ENCODE measurements around the gene PAQR4.

Gene PAQR4

GRCh38 chr16:2980227-2981176, 11.4 kb downstream of the PAQR4 start, which contains the start of gene PKMYT1 (continued):
- TF ChIP-seq SP3 (tag by site-specific recombination; IDR thresholded peaks at IDR 0.05) (peak; percentile 52), ZNF624 (tag by site-specific recombination; IDR thresholded peaks at IDR 0.05) (no peak), ZNF785 (tag by site-specific recombination; IDR thresholded peaks at IDR 0.05) (0 out of 2 replicates have a peak, but pooled peaks have one; percentile 2), ZBTB20 (tag by site-specific recombination; IDR thresholded peaks at IDR 0.05) (peak; percentile 18; the same call in 1 of the 2 replicates), ZNF529 (tag by site-specific recombination; IDR thresholded peaks at IDR 0.05; ENCODE audit: insufficient replicate concordance) (no peak), PATZ1 (tag by site-specific recombination; IDR thresholded peaks at IDR 0.05) (peak; percentile 75), ZNF571 (tag by site-specific recombination; IDR thresholded peaks at IDR 0.05) (no peak), ZNF239 (tag by site-specific recombination; IDR thresholded peaks at IDR 0.05) (no peak), ZNF654 (tag by site-specific recombination; IDR thresholded peaks at IDR 0.05; ENCODE audit: low read depth) (no peak), TCF7L2 (IDR thresholded peaks at IDR 0.05; ENCODE audit: borderline replicate concordance, low read depth, low read length) (no peak), ZSCAN16 (tag by site-specific recombination; IDR thresholded peaks at IDR 0.05) (no peak), ZNF362 (tag by site-specific recombination; IDR thresholded peaks at IDR 0.05) (peak; percentile 62), ZNF629 (tag by site-specific recombination; IDR thresholded peaks at IDR 0.05) (peak; percentile 36; the same call in 1 of the 2 replicates), GLIS1 (tag by site-specific recombination; IDR thresholded peaks at IDR 0.05) (0 out of 2 replicates have a peak, but pooled peaks have one; percentile 7), ZNF391 (tag by site-specific recombination; IDR thresholded peaks at IDR 0.05; ENCODE audit: borderline replicate concordance, low read depth) (no peak), ZNF223 (tag by site-specific recombination; IDR thresholded peaks at IDR 0.05) (no peak), KLF10 (tag by site-specific recombination; IDR thresholded peaks at IDR 0.05) (no peak; the same call in 1 of the 2 replicates), ZFP69B (tag by site-specific recombination; IDR thresholded peaks at IDR 0.05) (no peak), ZNF501 (tag by site-specific recombination; IDR thresholded peaks at IDR 0.05) (peak; percentile 76; the same call in 1 of the 2 replicates), ZSCAN30 (tag by site-specific recombination; IDR thresholded peaks at IDR 0.05) (0 out of 2 replicates have a peak, but pooled peaks have one; percentile 24), ZNF24 (tag by site-specific recombination; IDR thresholded peaks at IDR 0.05) (no peak), YY2 (tag by site-specific recombination; IDR thresholded peaks at IDR 0.05) (no peak), ZNF138 (tag by site-specific recombination; IDR thresholded peaks at IDR 0.05; ENCODE audit: borderline replicate concordance) (no peak), ZNF37A (tag by site-specific recombination; IDR thresholded peaks at IDR 0.05) (no peak)
- TF ChIP-seq, protein P1, sequence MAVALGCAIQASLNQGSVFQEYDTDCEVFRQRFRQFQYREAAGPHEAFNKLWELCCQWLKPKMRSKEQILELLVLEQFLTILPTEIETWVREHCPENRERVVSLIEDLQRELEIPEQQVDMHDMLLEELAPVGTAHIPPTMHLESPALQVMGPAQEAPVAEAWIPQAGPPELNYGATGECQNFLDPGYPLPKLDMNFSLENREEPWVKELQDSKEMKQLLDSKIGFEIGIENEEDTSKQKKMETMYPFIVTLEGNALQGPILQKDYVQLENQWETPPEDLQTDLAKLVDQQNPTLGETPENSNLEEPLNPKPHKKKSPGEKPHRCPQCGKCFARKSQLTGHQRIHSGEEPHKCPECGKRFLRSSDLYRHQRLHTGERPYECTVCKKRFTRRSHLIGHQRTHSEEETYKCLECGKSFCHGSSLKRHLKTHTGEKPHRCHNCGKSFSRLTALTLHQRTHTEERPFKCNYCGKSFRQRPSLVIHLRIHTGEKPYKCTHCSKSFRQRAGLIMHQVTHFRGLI (tag by site-specific recombination; IDR thresholded peaks at IDR 0.05) = no peak
- TF ChIP-seq, protein P2, sequence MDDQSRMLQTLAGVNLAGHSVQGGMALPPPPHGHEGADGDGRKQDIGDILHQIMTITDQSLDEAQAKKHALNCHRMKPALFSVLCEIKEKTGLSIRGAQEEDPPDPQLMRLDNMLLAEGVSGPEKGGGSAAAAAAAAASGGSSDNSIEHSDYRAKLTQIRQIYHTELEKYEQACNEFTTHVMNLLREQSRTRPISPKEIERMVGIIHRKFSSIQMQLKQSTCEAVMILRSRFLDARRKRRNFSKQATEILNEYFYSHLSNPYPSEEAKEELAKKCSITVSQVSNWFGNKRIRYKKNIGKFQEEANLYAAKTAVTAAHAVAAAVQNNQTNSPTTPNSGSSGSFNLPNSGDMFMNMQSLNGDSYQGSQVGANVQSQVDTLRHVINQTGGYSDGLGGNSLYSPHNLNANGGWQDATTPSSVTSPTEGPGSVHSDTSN (CRISPR knock-in tag; IDR thresholded peaks at IDR 0.05) = peak; percentile 50; the same call in 1 of the 2 replicates
- TF ChIP-seq, protein P3, sequence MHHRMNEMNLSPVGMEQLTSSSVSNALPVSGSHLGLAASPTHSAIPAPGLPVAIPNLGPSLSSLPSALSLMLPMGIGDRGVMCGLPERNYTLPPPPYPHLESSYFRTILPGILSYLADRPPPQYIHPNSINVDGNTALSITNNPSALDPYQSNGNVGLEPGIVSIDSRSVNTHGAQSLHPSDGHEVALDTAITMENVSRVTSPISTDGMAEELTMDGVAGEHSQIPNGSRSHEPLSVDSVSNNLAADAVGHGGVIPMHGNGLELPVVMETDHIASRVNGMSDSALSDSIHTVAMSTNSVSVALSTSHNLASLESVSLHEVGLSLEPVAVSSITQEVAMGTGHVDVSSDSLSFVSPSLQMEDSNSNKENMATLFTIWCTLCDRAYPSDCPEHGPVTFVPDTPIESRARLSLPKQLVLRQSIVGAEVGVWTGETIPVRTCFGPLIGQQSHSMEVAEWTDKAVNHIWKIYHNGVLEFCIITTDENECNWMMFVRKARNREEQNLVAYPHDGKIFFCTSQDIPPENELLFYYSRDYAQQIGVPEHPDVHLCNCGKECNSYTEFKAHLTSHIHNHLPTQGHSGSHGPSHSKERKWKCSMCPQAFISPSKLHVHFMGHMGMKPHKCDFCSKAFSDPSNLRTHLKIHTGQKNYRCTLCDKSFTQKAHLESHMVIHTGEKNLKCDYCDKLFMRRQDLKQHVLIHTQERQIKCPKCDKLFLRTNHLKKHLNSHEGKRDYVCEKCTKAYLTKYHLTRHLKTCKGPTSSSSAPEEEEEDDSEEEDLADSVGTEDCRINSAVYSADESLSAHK (tag by site-specific recombination; IDR thresholded peaks at IDR 0.05) = no peak
- TF ChIP-seq, protein P4, sequence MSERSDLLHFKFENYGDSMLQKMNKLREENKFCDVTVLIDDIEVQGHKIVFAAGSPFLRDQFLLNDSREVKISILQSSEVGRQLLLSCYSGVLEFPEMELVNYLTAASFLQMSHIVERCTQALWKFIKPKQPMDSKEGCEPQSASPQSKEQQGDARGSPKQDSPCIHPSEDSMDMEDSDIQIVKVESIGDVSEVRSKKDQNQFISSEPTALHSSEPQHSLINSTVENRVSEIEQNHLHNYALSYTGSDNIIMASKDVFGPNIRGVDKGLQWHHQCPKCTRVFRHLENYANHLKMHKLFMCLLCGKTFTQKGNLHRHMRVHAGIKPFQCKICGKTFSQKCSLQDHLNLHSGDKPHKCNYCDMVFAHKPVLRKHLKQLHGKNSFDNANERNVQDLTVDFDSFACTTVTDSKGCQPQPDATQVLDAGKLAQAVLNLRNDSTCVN (tag by site-specific recombination; optimal IDR thresholded peaks at IDR 0.05) = peak; percentile 91

Measured in HEK293 (cell line).